Upper lobe of left lung (tissue), 4 donors: ENCODE measurements around the gene HCRT.

Source experiments
- CTCF ChIP-seq, 6 experiments: fragments of 450-650 bp in 4 of 6; fragments of 200-600 bp in 2 of 6; sonication (generic) in 2 of 6; IDR thresholded peaks; one replicate each; pipeline ENCODE4 v1.5.1; 2016 to 2019; ENCODE audit warnings: antibody characterized with exemption in 6 of 6
- POLR2AphosphoS5 ChIP-seq, 2 donors: sonication (generic); formaldehyde crosslinking; IDR thresholded peaks; one replicate each; pipeline ENCODE4 v1.5.1; 2017; ENCODE audit warnings: antibody characterized with exemption in 2 of 2

- TF ChIP-seq CTCF (IDR thresholded peaks at IDR 0.05) (no peak), POLR2AphosphoS5 (IDR thresholded peaks at IDR 0.05) (no peak)
These were observed 14.3 kb upstream of the HCRT start for GRCh38 chr17:42199416-42200011.
